GM10847 (cell line): ENCODE measurements around the gene TBRG4.

Experiments
- POLR2A ChIP-seq: IDR thresholded peaks from 2 replicates; pipeline ENCODE4 v1.6.1; 2011; ENCODE audit not compliant: insufficient read length; ENCODE audit errors: extremely low read depth

TBRG4 gene

DNA sequence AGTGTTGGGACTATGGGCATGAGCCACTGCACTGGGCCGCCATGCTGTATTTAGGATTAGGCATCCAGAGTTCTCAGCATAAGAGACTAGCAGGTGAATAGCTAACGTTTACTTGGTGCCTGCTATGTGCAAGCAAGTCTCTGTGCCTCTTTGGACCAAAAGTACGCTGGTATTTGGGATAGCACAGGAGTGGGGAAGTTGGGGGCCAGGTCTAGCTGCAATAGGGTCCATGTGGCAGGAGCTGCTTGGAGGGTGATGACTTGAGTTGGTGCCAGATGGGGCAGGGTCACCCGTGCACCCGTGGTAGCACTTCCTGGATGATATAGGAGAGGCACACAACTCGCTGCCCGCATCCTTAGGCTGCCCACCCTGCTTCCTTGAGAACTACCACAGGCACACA lies 45.1 kb downstream of the TBRG4 start:
- TF ChIP-seq POLR2A: no peak

DNA sequence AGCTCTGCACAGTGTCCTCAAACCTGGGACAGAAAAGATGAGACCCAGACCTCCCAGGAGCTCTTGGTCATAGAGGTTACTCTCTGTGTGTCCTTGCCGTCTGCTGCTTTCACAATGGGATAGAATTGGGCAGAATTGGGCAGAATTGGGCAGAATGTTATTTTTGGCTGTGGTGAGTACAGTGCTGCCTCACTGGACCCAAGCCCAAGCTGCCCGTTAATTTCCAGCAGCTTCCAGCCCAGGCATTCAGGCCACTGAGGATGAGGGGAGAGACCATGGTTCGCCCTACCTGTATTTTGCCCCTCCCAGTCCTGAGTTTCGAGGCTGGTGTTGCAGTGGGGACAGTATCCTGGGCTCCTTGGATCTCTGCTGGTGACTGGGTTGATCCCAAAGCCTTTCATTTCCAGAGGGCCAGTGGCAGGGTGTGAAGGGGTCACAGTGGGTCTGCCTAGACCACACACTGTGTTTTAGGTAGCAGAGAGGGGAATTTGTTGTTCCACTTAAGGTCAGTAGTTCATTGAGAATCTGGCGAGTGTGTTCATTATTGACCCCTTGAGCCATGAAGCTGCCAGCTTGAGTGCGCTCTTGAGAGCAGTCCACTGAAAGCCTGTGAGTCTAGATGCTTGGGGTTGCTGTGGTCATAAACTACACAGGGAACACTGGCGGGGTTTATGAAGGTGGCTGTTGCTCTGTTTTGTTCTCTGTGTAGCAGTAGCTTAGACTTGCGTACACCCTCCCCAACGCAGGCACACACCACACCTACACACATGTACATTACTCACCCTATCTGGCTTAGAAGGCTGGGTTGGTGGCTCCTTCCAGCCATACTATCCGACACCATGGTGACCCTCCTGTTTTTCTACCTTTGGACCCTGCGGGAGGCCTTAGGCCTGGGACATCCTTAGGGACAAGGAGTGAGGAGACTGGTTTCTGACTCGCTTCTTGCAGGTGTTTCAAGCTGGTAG lies 46.2 kb downstream of the TBRG4 start:
- no peak for TF ChIP-seq POLR2A

DNA sequence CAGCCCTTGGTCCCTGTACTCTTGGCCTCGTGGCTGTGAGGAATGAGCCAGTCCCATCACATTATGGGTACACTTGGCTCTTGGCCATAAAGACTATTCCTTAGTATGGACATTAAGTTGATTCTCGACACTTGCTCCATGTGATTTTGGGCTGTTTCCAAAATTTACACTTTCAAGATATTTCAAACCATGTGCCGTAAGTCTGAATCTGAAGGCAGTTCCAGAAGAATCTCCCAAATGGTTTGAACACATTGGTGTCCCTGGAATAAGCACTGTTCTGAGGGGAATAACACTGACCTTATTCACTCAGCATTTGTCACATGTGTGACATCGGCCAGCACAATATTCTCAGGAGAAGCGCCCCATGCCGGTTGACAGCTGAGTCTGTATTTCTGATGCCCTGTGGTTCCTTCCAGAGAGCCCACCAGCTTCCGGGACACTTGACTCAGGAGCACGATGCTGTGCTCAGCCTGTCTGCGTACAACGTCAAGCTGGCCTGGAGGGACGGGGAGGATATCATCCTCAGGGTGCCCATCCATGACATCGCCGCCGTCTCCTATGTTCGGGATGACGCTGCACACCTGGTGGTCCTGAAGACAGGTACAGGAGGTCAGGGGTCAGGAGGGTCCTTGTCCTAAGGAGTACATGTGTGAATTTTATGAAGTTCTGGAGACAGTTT lies 47.3 kb downstream of the TBRG4 start:
- no peak for TF ChIP-seq POLR2A

DNA sequence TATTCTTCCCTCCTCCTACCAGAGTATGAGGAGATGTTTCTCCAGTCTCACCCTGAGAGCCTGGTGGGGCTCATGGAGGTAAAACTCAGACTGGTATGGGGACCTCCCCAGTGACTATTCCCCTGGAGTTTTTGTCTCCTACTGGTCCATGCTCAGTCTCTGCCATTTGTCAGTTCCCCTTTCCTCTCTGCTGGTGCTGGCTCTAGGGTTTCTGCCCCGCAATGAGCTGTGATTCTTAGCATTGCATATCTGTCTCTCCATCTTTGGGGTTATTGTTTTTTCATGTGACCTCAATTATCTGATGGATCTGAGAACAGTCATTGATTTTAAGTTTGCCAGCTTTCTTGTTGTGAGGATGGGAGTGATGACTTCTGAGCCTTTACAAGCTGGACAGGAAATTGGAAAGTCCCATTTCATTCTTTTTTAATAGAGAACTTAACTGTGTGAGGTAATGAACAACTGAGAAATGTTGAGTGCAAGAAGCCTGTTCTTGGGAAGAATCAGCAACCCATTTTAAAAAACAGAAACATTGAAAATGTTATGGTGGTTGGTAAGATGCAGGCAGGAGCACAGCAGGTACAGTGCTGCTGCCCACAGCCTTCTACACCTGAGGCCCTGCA lies 49.6 kb downstream of the TBRG4 start:
- no peak for TF ChIP-seq POLR2A

DNA sequence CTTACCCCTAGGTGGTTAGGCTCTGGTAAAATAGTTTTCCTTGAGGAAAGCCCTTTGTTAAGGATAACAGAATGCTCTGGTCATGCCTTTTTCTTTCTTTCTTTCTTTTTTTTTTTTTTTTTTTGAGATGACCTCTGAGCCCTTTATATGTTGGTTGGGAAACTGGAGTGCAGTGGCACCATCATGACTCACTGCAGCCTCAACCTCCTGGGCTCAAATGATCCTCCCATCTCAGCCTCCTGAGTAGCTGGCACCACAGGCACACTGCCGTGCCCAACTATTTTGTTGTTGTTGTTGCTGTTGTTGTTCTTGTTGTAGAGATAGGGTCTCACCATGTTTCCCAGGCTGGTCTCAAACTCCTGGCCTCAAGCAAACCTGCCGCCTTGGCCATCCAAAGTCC lies 50.1 kb downstream of the TBRG4 start:
- no peak for TF ChIP-seq POLR2A

DNA sequence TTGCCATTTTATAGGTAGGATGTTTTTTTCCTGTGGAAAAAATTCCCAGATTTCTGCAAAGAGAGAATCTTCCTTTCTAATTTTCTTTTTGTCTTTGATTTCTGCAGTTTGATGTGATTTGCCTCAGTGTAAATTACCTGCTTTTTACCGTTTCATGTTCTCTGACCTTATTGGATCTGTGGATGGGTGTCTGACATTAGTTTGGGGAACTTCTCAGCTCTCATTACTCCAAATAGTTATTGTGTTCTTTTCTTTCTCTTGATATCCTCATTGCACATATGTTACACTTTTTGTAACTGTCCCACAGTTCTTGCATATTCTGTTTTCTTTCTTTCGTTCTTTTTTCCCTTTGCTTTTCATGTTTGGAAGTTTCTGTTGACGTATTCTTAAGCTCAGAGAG lies 51.2 kb downstream of the TBRG4 start:
- TF ChIP-seq POLR2A: no peak

DNA sequence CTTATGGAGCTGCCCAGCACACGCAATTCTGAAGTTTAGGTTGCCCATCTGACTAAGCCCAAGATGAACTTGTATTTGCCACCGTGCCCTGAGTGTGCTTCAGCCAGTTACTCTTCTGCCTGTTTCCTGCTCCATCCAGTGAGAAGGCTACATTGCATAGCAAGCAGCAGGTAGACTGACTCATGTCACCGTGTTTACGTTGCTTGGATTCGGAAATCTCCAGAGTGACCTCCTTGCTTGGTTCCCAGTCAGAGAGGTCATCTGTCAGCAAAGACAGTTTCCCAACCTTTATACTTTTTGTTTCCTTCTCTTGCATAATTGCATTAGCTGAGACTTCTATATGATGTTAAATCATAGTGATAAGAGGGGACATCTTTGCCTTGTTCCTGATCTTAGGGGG lies 53.6 kb downstream of the TBRG4 start:
- no peak for TF ChIP-seq POLR2A

DNA sequence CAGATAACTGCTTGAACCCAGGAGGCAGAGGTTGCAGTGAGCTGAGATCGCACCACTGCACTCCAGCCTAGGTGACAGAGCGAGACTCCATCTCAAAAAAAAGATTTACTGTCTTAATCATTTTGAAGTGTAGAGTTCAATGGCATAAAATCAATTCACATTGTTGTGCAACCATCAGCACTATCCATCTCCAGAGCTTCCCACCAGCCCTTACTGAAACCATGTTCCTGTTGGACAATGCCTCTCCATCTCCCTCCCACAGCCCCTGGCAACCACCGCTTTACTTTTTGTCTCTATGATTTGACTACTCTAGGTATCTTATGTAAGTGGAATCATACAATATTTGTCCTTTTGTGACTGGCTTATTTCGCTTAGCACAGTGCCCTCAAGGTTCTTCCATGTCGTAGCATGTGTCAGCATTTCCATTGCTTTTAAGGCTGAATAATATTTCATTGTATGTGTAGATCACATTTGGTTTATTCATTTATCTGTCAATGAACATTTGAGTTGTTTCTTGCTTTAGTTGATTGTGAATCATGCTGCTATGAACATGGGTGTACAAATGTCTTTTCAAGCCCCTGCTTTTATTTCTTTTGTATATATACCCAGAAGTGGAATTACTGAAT lies 55.8 kb downstream of the TBRG4 start:
- no peak for TF ChIP-seq POLR2A

DNA sequence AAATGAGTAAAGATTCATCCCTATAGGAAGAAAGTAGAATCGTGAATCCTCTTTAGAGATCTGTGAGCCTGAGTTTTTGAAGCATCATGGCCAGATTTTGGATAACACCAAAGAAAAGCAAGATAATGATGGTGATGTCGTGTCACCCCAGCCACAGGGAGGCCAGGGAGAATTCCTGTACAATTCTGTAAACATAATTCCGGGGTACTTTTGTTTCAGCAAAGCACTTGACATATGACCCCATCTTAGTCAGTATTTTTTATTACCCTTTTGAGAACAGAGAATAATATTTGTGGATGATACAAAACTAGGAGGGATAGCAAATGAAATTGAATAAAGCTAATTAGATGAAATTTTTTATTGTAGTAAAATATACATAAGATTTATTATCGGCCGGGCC lies 56.5 kb downstream of the TBRG4 start:
- no peak for TF ChIP-seq POLR2A

DNA sequence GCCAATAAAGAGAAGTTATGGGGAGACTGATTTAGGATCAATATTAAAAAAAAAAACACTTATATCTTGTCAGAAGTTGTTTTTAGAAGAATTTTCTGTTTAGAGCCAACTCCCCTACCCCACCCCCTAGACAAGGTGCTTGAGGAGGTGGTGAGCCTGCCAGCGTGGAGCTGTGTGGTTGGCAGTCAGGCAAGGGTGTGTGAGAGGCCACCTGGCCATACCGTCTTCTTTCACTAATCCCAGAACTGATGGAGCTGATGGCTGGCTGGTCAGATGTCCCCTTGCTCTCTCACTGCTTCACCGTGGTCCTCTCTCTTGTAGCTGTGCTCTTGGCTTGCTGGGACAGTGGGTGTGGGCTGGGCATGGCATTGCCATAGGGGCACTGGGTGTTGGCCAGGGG lies 57.1 kb downstream of the TBRG4 start:
- TF ChIP-seq POLR2A: no peak

DNA sequence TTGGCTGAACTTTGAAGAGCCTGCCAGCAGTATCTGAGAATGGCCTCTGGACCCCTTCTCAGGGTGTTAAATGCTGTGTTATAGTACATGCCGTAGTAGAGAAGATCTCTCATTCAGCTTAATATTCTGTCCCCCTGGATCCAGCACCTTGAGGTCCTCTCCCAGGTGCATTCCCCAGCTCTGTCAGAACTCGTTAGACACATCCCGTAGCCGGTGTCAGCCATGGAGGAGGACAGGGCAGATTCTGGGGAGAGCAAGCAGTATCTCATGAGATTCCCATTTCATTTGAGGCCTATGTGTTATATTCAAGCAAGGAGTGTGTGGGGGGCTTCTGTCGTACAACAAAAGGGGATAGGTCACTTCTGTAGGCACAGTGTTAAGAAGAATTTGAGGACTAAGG lies 57.6 kb downstream of the TBRG4 start:
- no peak for TF ChIP-seq POLR2A

DNA sequence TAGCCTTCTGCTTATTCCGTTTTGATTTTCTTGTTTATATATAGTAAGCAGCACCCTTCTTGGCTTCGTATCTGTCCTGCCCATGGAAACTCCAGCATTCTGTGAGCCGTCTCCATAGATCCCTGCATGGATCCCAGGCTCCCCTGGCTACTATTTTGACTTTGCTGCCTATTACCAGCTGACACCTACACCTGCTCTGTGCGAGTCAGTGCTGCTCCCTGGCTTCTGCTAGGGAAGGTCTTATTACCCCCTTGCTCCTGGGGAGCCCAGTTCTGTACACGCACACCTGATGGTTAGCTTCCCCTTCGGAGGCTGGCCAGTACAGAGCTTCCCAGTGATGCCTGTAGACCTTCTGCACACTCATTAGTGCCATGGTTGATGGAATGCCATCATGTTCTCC lies 58.1 kb downstream of the TBRG4 start:
- no peak for TF ChIP-seq POLR2A

DNA sequence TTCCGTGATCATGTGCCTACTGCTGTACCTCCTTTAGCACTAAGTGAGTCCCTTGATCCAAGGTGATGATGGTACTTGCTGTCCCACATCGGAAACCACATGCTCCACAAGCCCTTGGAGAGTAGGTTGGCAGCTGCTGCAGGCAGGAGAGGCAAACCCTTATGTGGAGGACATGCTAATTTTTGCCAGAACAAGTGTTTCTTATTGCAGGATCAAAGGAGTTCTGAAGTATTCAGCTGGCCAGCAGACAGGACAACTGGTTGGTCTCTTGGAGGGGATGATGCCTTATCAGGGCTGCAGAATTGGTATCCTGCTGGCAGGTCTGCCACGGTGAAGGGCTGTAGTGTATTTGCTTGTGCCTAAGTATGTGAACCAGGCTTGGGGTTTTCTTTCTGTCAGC lies 59.5 kb downstream of the TBRG4 start:
- no peak for TF ChIP-seq POLR2A

DNA sequence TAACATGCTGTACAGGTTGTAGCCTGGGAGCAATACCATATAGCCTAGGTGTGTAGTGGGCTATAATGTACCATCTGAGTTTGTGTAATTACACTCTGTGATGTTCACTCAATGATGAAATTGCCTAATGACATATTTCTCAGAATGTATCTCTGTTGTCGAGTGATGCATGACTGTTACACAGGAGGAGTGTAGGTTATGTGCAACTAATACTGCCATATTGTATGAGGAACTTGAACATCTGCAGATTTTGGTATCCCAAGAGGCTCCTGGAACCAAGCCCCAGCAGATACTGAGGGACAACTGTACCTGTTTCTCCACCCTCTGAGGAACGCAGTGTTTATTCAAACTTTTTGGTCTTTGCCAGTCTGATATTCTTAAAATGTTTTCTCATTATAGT lies 61.3 kb downstream of the TBRG4 start:
- TF ChIP-seq POLR2A: no peak
